Measurements from ENCODE around the gene SCAF4.
"Not testable (repeated sequence)": the region's sequence is repeated elsewhere in the genome, so short reads cannot be mapped to it uniquely, and the experiment has no call there.

SCAF4 gene

GRCh38 chr21:31666445-31667010 lies 65.4 kb downstream of the SCAF4 start:
- peak overlapping the region; percentile 43 for H3K27ac ChIP-seq (ENCODE audit: poor library complexity, severe bottlenecking)
- no peak for DNase-seq (ENCODE audit: low spot score)
- no peak for TF ChIP-seq CTCF (IDR thresholded peaks at IDR 0.05; ENCODE audit: poor library complexity, severe bottlenecking)
- H3K9me3 ChIP-seq (ENCODE audit: severe bottlenecking) = no peaks in the 10 kb centered on the region
- ATAC-seq (ENCODE audit: low read depth) = no peak
- H3K36me3 ChIP-seq (ENCODE audit: low read depth) = peaks cover 86% of the 10 kb centered on the region
- H3K27me3 ChIP-seq (ENCODE audit: insufficient read depth, poor library complexity, severe bottlenecking) = no peaks in the 10 kb centered on the region
- no peak overlapping the region for H3K4me3 ChIP-seq (ENCODE audit: severe bottlenecking)
- H3K4me1 ChIP-seq (ENCODE audit: insufficient read depth, poor library complexity, severe bottlenecking) = peaks cover 35% of the 10 kb centered on the region

GRCh38 chr21:31665869-31666268 lies 66.0 kb downstream of the SCAF4 start:
- not testable (repeated sequence) for H3K9me3 ChIP-seq (ENCODE audit: severe bottlenecking); H3K27me3 ChIP-seq (ENCODE audit: insufficient read depth, poor library complexity, severe bottlenecking); ATAC-seq (ENCODE audit: low read depth); DNase-seq (ENCODE audit: low spot score); H3K4me3 ChIP-seq (ENCODE audit: severe bottlenecking)
- peaks cover 35% of the 10 kb centered on the region for H3K4me1 ChIP-seq (ENCODE audit: insufficient read depth, poor library complexity, severe bottlenecking)
- H3K36me3 ChIP-seq (ENCODE audit: low read depth) = peaks cover 82% of the 10 kb centered on the region
- peak overlapping the region; percentile 43 for H3K27ac ChIP-seq (ENCODE audit: poor library complexity, severe bottlenecking)

- TF ChIP-seq CTCF (IDR thresholded peaks at IDR 0.05; ENCODE audit: poor library complexity, severe bottlenecking) = no peak
- H3K4me1 ChIP-seq (ENCODE audit: insufficient read depth, poor library complexity, severe bottlenecking) = peaks cover 35% of the 10 kb centered on the region
- DNase-seq (ENCODE audit: low spot score) = no peak
- no peaks in the 10 kb centered on the region for H3K27me3 ChIP-seq (ENCODE audit: insufficient read depth, poor library complexity, severe bottlenecking)
- H3K27ac ChIP-seq (ENCODE audit: poor library complexity, severe bottlenecking) = no peak overlapping the region
- H3K9me3 ChIP-seq (ENCODE audit: severe bottlenecking) = no peaks in the 10 kb centered on the region
- peak; percentile 28; the same call in 1 of the 3 replicates for ATAC-seq (ENCODE audit: low read depth)
- peaks cover 80% of the 10 kb centered on the region for H3K36me3 ChIP-seq (ENCODE audit: low read depth)
- no peak overlapping the region for H3K4me3 ChIP-seq (ENCODE audit: severe bottlenecking)
Measured at GRCh38 chr21:31665397-31665796, 66.5 kb downstream of the SCAF4 start.

GRCh38 chr21:31663584-31664249 lies 68.2 kb downstream of the SCAF4 start:
- H3K27me3 ChIP-seq (ENCODE audit: insufficient read depth, poor library complexity, severe bottlenecking) = no peaks in the 10 kb centered on the region
- DNase-seq (ENCODE audit: low spot score) (no peak), ATAC-seq (ENCODE audit: low read depth) (no peak)
- H3K36me3 ChIP-seq (ENCODE audit: low read depth) = peaks cover 63% of the 10 kb centered on the region
- H3K9me3 ChIP-seq (ENCODE audit: severe bottlenecking) = no peaks in the 10 kb centered on the region
- no peak overlapping the region for H3K4me3 ChIP-seq (ENCODE audit: severe bottlenecking)
- H3K4me1 ChIP-seq (ENCODE audit: insufficient read depth, poor library complexity, severe bottlenecking) = peaks cover 29% of the 10 kb centered on the region
- H3K27ac ChIP-seq (ENCODE audit: poor library complexity, severe bottlenecking) = no peak overlapping the region
- TF ChIP-seq CTCF (IDR thresholded peaks at IDR 0.05; ENCODE audit: poor library complexity, severe bottlenecking) = no peak

- H3K27ac ChIP-seq (ENCODE audit: poor library complexity, severe bottlenecking) = peak overlapping the region; percentile 61
- no peak for DNase-seq (ENCODE audit: low spot score)
- TF ChIP-seq CTCF (IDR thresholded peaks at IDR 0.05; ENCODE audit: poor library complexity, severe bottlenecking) = no peak
- H3K36me3 ChIP-seq (ENCODE audit: low read depth) = peaks cover 35% of the 10 kb centered on the region
- no peak for ATAC-seq (ENCODE audit: low read depth)
- H3K4me3 ChIP-seq (ENCODE audit: severe bottlenecking) = peak overlapping the region; percentile 97
- no peaks in the 10 kb centered on the region for H3K27me3 ChIP-seq (ENCODE audit: insufficient read depth, poor library complexity, severe bottlenecking)
- H3K4me1 ChIP-seq (ENCODE audit: insufficient read depth, poor library complexity, severe bottlenecking) = peaks cover 3% of the 10 kb centered on the region
- no peaks in the 10 kb centered on the region for H3K9me3 ChIP-seq (ENCODE audit: severe bottlenecking)
Measured at GRCh38 chr21:31660591-31660990, 71.3 kb downstream of the SCAF4 start.
